Liver (tissue), 9 donors: ENCODE results near the gene IQCK. TPM values are rescaled to one million over a fixed set of nuclear protein-coding genes. Genes with fewer than 3 reads are reported as not detected.

Source experiments
- DNase-seq: peaks from one replicate; pipeline ENCODE4 v3.0.0-alpha.2; 2017; ENCODE audit warnings: low spot score
- H3K27ac ChIP-seq, 2 donors: one replicate each; pipeline ENCODE4 v1.7.0; 2013; ENCODE audit warnings: inconsistent platforms in 2 of 2, low read length in 2 of 2, control low read depth in 1 of 2, low read depth in 1 of 2, mild to moderate bottlenecking in 1 of 2
- H3K27me3 ChIP-seq, 4 donors: one replicate each; pipeline versions ENCODE4 v1.6.1 to v1.7.0; 2013; ENCODE audit warnings: low read length in 3 of 4, inconsistent platforms in 1 of 4, mild to moderate bottlenecking in 1 of 4, moderate library complexity in 1 of 4; ENCODE audit not compliant: control insufficient read depth in 4 of 4, insufficient read depth in 4 of 4
- H3K36me3 ChIP-seq, 4 donors: one replicate each; pipeline versions ENCODE4 v1.6.1 to v1.7.0; 2013; ENCODE audit warnings: low read length in 3 of 4, mild to moderate bottlenecking in 3 of 4, low read depth in 1 of 4, moderate library complexity in 1 of 4; ENCODE audit not compliant: control insufficient read depth in 4 of 4, insufficient read depth in 3 of 4
- H3K4me1 ChIP-seq, 4 donors: one replicate each; pipeline versions ENCODE4 v1.6.1 to v1.7.0; 2013; ENCODE audit warnings: low read length in 3 of 4, mild to moderate bottlenecking in 3 of 4, moderate library complexity in 1 of 4; ENCODE audit not compliant: control insufficient read depth in 4 of 4, insufficient read depth in 4 of 4
- H3K4me3 ChIP-seq, 3 donors: one replicate each; pipeline versions ENCODE4 v1.6.1 to v1.7.0; 2013; ENCODE audit warnings: low read length in 3 of 3, control low read depth in 1 of 3, low read depth in 1 of 3, mild to moderate bottlenecking in 1 of 3
- H3K9ac ChIP-seq, 2 donors: one replicate each; pipeline ENCODE4 v1.7.0; 2013; ENCODE audit warnings: low read length in 2 of 2, mild to moderate bottlenecking in 2 of 2, moderate library complexity in 2 of 2, control low read depth in 1 of 2, low read depth in 1 of 2
- H3K9me3 ChIP-seq, 4 donors: one replicate each; pipeline versions ENCODE4 v1.6.1 to v1.7.0; 2013; ENCODE audit warnings: low read length in 3 of 4; ENCODE audit not compliant: control insufficient read depth in 4 of 4
- ATF3 ChIP-seq: IDR thresholded peaks from 2 replicates; pipeline ENCODE4 v1.6.1; 2016; ENCODE audit warnings: antibody characterized with exemption
- FOXA1 ChIP-seq: IDR thresholded peaks from 2 replicates; pipeline ENCODE4 v1.6.1; 2016; ENCODE audit warnings: antibody characterized with exemption
- FOXA2 ChIP-seq: IDR thresholded peaks from 2 replicates; pipeline ENCODE4 v1.6.1; 2016; ENCODE audit warnings: antibody characterized with exemption
- GABPA ChIP-seq, 2 donors: IDR thresholded peaks in 1 of 2; conservative IDR thresholded peaks in 1 of 2; 2 replicates each; pipeline ENCODE4 v1.6.1; 2016; ENCODE audit warnings: antibody characterized with exemption in 2 of 2, mild to moderate bottlenecking in 1 of 2, moderate library complexity in 1 of 2
- HNF4A ChIP-seq, 2 donors: conservative IDR thresholded peaks; 2 replicates each; pipeline ENCODE4 v1.6.1; 2016; ENCODE audit warnings: antibody characterized with exemption in 2 of 2, mild to moderate bottlenecking in 2 of 2
- HNF4G ChIP-seq: IDR thresholded peaks from 2 replicates; pipeline ENCODE4 v1.6.1; 2016; ENCODE audit warnings: antibody characterized with exemption
- JUND ChIP-seq, 2 donors: IDR thresholded peaks; 2 replicates each; pipeline ENCODE4 v1.6.1; 2016; ENCODE audit warnings: antibody characterized with exemption in 2 of 2
- MAX ChIP-seq: IDR thresholded peaks from 2 replicates; pipeline ENCODE4 v1.6.1; 2016; ENCODE audit warnings: antibody characterized with exemption
- NR2F2 ChIP-seq: IDR thresholded peaks from 2 replicates; pipeline ENCODE4 v1.6.1; 2016; ENCODE audit warnings: antibody characterized with exemption
- REST ChIP-seq: IDR thresholded peaks from 2 replicates; pipeline ENCODE4 v1.6.1; 2016; ENCODE audit warnings: antibody characterized with exemption, mild to moderate bottlenecking
- RXRA ChIP-seq, 2 donors: IDR thresholded peaks; 2 replicates each; pipeline ENCODE4 v1.6.1; 2017 to 2018; ENCODE audit warnings: antibody characterized with exemption in 2 of 2, mild to moderate bottlenecking in 1 of 2
- TAF1 ChIP-seq: conservative IDR thresholded peaks from 2 replicates; pipeline ENCODE4 v1.6.1; 2016; ENCODE audit warnings: antibody characterized with exemption, mild to moderate bottlenecking
- YY1 ChIP-seq: IDR thresholded peaks from 2 replicates; pipeline ENCODE4 v1.6.1; 2016; ENCODE audit warnings: antibody characterized with exemption, mild to moderate bottlenecking
- ZBTB33 ChIP-seq: IDR thresholded peaks from 2 replicates; pipeline ENCODE4 v1.6.1; 2016; ENCODE audit warnings: antibody characterized with exemption
- WGBS: extraction: QIAGEN DNeasy Blood & Tissue Kit; methylation state at CpG from one replicate; pipeline ENCODE4 v1.1.7; 2013; 5-methylcytosine and 5-hydroxymethylcytosine counted together
- polyA plus RNA-seq, 2 donors: library from polyadenylated mRNA; stranded (reverse) in 1 of 2; unstranded in 1 of 2; fragments of 200-250 nt in 1 of 2; fragments of >200 nt in 1 of 2; fragmentation: Nextera tagmentation in 1 of 2; extraction: Ambion mirVana in 1 of 2; gene quantifications; one replicate each; pipeline versions ENCODE4 v1.2.1 to v1.2.3, GENCODE V29; 2013 to 2015
- total RNA-seq, 2 donors: library from RNA; depleted of rRNA; stranded (reverse); fragments of >200 nt; gene quantifications; one replicate each; pipeline ENCODE4 v1.2.3, GENCODE V29; 2014
- donor health status: healthy.
- donor health status: healthy.
- donor health status: healthy.
- donor health status: healthy.
- donor health status: healthy.

Gene IQCK
- total and polyA plus RNA-seq, 4 donors, result 2.1 to 4.4 (median 2.9) TPM

GRCh38 chr16:19817875-19818274 is 99.8 kb downstream of the IQCK start (continued):
- no peak for TF ChIP-seq REST

- WGBS, result 77% methylated on average over 2 of the region's 2 CpGs
- TF ChIP-seq FOXA2, result no peak
- TF ChIP-seq HNF4G, result no peak
- TF ChIP-seq RXRA (IDR thresholded peaks at IDR 0.05), result no peak
- TF ChIP-seq MAX, result no peak
- no peak for TF ChIP-seq NR2F2
- TF ChIP-seq FOXA1, result no peak
- TF ChIP-seq GABPA (IDR thresholded peaks at IDR 0.05 in 1 of 2, conservative IDR thresholded peaks at IDR 0.05 in 1 of 2), result no peak
- no peak for TF ChIP-seq JUND (IDR thresholded peaks at IDR 0.05)
- TF ChIP-seq REST, result no peak
- no peak for TF ChIP-seq ATF3
- no peak for TF ChIP-seq TAF1
- TF ChIP-seq HNF4A (conservative IDR thresholded peaks at IDR 0.05), result no peak
- no peak for TF ChIP-seq ZBTB33
- TF ChIP-seq YY1, result no peak
- H3K36me3 ChIP-seq, result no peaks in the 10 kb centered on the region
Observed at GRCh38 chr16:19822533-19822932, 104.5 kb downstream of the IQCK start.

More at GRCh38 chr16:19822533-19822932, 104.5 kb downstream of the IQCK start:
- no peaks in the 10 kb centered on the region for H3K4me1 ChIP-seq
- no peak overlapping the region for H3K4me3 ChIP-seq
- H3K9me3 ChIP-seq, result no peaks in the 10 kb centered on the region
- no peak overlapping the region for H3K27ac ChIP-seq
- H3K27me3 ChIP-seq, result no peaks in the 10 kb centered on the region
- no peak overlapping the region for H3K9ac ChIP-seq
- no peak for DNase-seq
